Kidney (tissue), 14 donors: ENCODE data around the gene ATP13A1. TPM values are rescaled to one million over a fixed set of nuclear protein-coding genes. Genes with fewer than 3 reads are reported as not detected.
"Not testable (repeated sequence)": the region's sequence is repeated elsewhere in the genome, so short reads cannot be mapped to it uniquely, and the experiment has no call there.

Experiments
- DNase-seq, 5 donors: peaks; one replicate each; pipeline ENCODE4 v3.0.0-alpha.2; 2013 to 2020
- FAIRE-seq: peaks from 2 replicates; lab custom pipeline; 2012; peaks lifted over from hg19 to GRCh38; lab: Jason Lieb, UNC
- H3K27ac ChIP-seq, 2 donors: one replicate each; pipeline ENCODE4 v1.7.0; 2013; ENCODE audit warnings: low read depth in 2 of 2, low read length in 2 of 2, inconsistent platforms in 1 of 2
- H3K27me3 ChIP-seq: one replicate; pipeline ENCODE4 v1.7.1; 2013; ENCODE audit warnings: low read length, inconsistent platforms; ENCODE audit not compliant: control insufficient read depth, insufficient read depth
- H3K36me3 ChIP-seq, 3 donors: one replicate each; pipeline versions ENCODE4 v1.7.0 to v1.7.1; 2013; ENCODE audit warnings: low read length in 3 of 3, control low read depth in 1 of 3, inconsistent platforms in 1 of 3; ENCODE audit not compliant: insufficient read depth in 3 of 3, control insufficient read depth in 2 of 3
- H3K4me1 ChIP-seq, 3 donors: one replicate each; pipeline versions ENCODE4 v1.7.0 to v1.7.1; 2013; ENCODE audit warnings: low read length in 3 of 3, inconsistent platforms in 1 of 3, low read depth in 1 of 3; ENCODE audit not compliant: control insufficient read depth in 2 of 3, insufficient read depth in 2 of 3
- H3K4me3 ChIP-seq, 3 donors: one replicate each; pipeline versions ENCODE4 v1.7.0 to v1.8.1; 2013; ENCODE audit warnings: low read length in 3 of 3, control low read depth in 1 of 3, inconsistent platforms in 1 of 3
- H3K9ac ChIP-seq, 3 donors: one replicate each; pipeline versions ENCODE4 v1.7.0 to v1.7.1; 2013; ENCODE audit warnings: low read length in 3 of 3, control low read depth in 1 of 3, inconsistent platforms in 1 of 3
- H3K9me3 ChIP-seq, 3 donors: one replicate each; pipeline versions ENCODE4 v1.7.0 to v1.7.1; 2013; ENCODE audit warnings: low read length in 3 of 3, control low read depth in 1 of 3, inconsistent platforms in 1 of 3; ENCODE audit not compliant: control insufficient read depth in 2 of 3, insufficient read depth in 1 of 3
- CTCF ChIP-seq: IDR thresholded peaks from 3 replicates; pipeline ENCODE4 v1.5.1; 2012; ENCODE audit warnings: mild to moderate bottlenecking, moderate library complexity, borderline replicate concordance; ENCODE audit not compliant: insufficient read depth; ENCODE audit errors: extremely low read depth
- intact Hi-C: fragments of 100-400 bp; cut with DNase I; formaldehyde crosslinking; loops from one replicate; pipeline ENCODE4 v1.11.1; 2022
- polyA plus RNA-seq: library from polyadenylated mRNA; stranded (reverse); fragments of 350-450 nt; fragmentation: Illumina TruSeq; extraction: RNeasy Lipid Tissue Mini Kit (QIAGEN cat#74804); gene quantifications from one replicate; pipeline ENCODE4 v1.2.3, GENCODE V29; 2014; ENCODE audit warnings: low read depth, low replicate concordance; ENCODE audit not compliant: insufficient read depth
- total RNA-seq: library from RNA; stranded (reverse); fragmentation: NEBNext Ultra II Directional; extraction: Animal tissue kit (Norgen Biotek cat#: 25700); gene quantifications from one replicate; pipeline ENCODE4 v1.2.1, GENCODE V29; 2021
- donor health status: control.
- donor health status: control.
- donor health status: control.
- donor health status: control.
- donor health status: control.
- donor health status: DM: yes; HTN: yes; CAD: no.
- donor health status: Normal renal cell carcinoma (clear cell type).

The ATP13A1 gene
- total and polyA plus RNA-seq, 2 donors from 2014 or later: 30.1 to 78.1 TPM

GRCh38 chr19:19668230-19669012 lies 4.9 kb upstream of the ATP13A1 start, which contains the start of gene ZNF101:
Gene ZNF101, plus strand, starts transcription at chr19:19668839. Its CDS starts 125 bp downstream, at chr19:19668964.
- TF ChIP-seq CTCF: no peak
- H3K9ac ChIP-seq: peak within 1 kb of the TSS; percentile 74 to 82 (median 77)
- no peaks in the 10 kb centered on the region for H3K36me3 ChIP-seq
- DNase-seq: peak; percentile 94 to 98 (median 97)
- no peak for FAIRE-seq
- H3K4me3 ChIP-seq: peak within 1 kb of the TSS; percentile 85 to 92 (median 89)
- peak within 1 kb of the TSS; percentile 33 to 67 for H3K27ac ChIP-seq
- no peaks in the 10 kb centered on the region for H3K27me3 ChIP-seq
- peaks cover 0 to 5% (median 4%) of the 10 kb centered on the region in 3 donors for H3K4me1 ChIP-seq
- H3K9me3 ChIP-seq: no peaks in the 10 kb centered on the region
- intact Hi-C loops: no loop called here

DNA sequence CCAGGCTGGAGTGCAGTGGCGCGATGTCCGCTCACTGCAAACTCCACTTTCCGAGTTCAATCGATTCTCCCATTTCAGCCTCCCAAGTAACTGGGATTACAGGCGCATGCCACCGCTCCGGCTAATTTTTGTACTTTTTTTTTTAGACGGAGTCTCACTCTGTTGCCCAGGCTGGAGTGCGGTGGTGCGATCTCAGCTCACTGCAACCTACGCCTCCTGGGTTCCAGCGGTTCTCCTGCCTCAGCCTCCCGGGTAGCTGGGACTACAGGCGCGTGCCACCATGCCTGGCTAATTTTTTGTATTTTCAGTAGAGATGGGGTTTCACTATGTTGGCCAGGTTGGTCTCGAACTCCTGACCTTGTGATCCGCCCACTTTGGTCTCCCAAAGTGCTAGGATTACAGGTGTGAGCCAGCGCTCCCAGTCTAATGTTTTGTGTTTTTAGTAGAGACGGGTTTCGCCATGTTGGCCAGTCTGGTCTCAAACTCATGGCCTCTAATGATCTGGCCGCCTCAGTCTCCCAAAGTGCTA lies 2.0 kb upstream of the ATP13A1 start:
- H3K4me3 ChIP-seq, H3K36me3 ChIP-seq, H3K27me3 ChIP-seq, H3K9ac ChIP-seq, intact Hi-C loops, FAIRE-seq, H3K9me3 ChIP-seq, H3K27ac ChIP-seq: not testable (repeated sequence)
- DNase-seq: peak in 2 of 5 donors; percentile 31 to 41
- H3K4me1 ChIP-seq: peaks cover 0 to 20% (median 11%) of the 10 kb centered on the region in 3 donors

GRCh38 chr19:19662871-19663255 lies 613 bp downstream of the ATP13A1 start:
- H3K9me3 ChIP-seq: no peaks in the 10 kb centered on the region
- H3K4me1 ChIP-seq: peaks cover 0 to 17% (median 7%) of the 10 kb centered on the region in 3 donors
- peak overlapping the region; percentile 62 to 77 (median 67) for H3K9ac ChIP-seq
- peak overlapping the region in 1 of 2 donors; percentile 94 for H3K27ac ChIP-seq
- DNase-seq (no peak), FAIRE-seq (no peak)
- H3K4me3 ChIP-seq: peak overlapping the region; percentile 79 to 98 (median 92)
- intact Hi-C loops: no loop called here
- H3K27me3 ChIP-seq: no peaks in the 10 kb centered on the region
- TF ChIP-seq CTCF: no peak
- H3K36me3 ChIP-seq: peaks cover 0 to 9% (median 6%) of the 10 kb centered on the region in 3 donors

DNA sequence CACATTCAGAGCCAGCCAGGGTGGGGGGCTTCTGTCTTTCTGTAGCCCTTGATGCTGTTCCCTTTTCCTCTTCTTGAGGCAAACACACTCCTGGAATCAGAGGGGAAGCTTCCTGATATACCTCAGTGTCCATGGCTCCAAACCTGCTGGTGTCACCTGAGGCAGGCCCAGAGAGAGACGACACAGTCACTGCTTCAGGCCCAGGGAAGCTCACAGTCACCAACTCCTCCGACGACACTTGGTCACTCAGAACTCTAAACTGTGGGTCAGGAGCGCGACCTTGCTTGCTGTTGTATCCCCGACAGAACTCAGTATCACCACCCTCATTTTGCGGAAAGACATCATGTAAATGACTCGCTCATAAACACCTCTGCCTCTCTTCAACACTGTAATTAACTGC lies 1.1 kb downstream of the ATP13A1 start:
- Histone ChIP-seq H3K27me3 (no peaks in the 10 kb centered on the region), H3K4me3 (peak overlapping the region; percentile 79 to 98 (median 92)), H3K9me3 (no peaks in the 10 kb centered on the region), H3K36me3 (peaks cover 0 to 13% (median 6%) of the 10 kb centered on the region in 3 donors), H3K27ac (no peak overlapping the region), H3K9ac (peak overlapping the region in 2 of 3 donors; percentile 62 to 67), H3K4me1 (peaks cover 0 to 17% (median 7%) of the 10 kb centered on the region in 3 donors)
- FAIRE-seq: no peak
- TF ChIP-seq CTCF: no peak
- DNase-seq: peak in 2 of 5 donors; percentile 32 to 33
- intact Hi-C loops: no loop called here
